H1 (cell line): ENCODE data around the gene ACACA. TPM values are rescaled to one million over a fixed set of nuclear protein-coding genes. Genes with fewer than 3 reads are reported as not detected.

Experiments
- BCL11A ChIP-seq, 2 experiments: IDR thresholded peaks; one replicate each; pipeline ENCODE4 v1.6.1; 2011; ENCODE audit warnings: low read depth in 2 of 2, low read length in 2 of 2, mild to moderate bottlenecking in 2 of 2
- POLR2AphosphoS5 ChIP-seq: IDR thresholded peaks from 2 replicates; pipeline ENCODE4 v1.6.1; 2011; ENCODE audit warnings: low read depth, low read length
- SAP30 ChIP-seq: fragments of 300-600 bp; sonication (generic); IDR thresholded peaks from 2 replicates; pipeline ENCODE4 v1.7.1; 2012; ENCODE audit warnings: low read length, moderate library complexity, mild to moderate bottlenecking, inconsistent platforms; ENCODE audit not compliant: insufficient read depth, insufficient replicate concordance
- polyA plus RNA-seq, 7 experiments: library from polyadenylated mRNA; depleted of rRNA in 3 of 7; stranded (reverse) in 5 of 7; unstranded in 2 of 7; fragments of >200 nt in 5 of 7; fragments of 200-250 nt in 2 of 7; gene quantifications; 1 replicate in 5 of 7; 2 replicates in 1 of 7; 4 replicates in 1 of 7; pipeline versions ENCODE4 v1.2.1 to v1.2.3, GENCODE V29; 2011 to 2013; ENCODE audit warnings: missing spikeins in 2 of 7, mixed read lengths in 2 of 7
- total RNA-seq: library from RNA; stranded (reverse); fragmentation: NEBNext Ultra II Directional; extraction: Animal tissue kit (Norgen Biotek cat#: 25700); gene quantifications from 2 replicates; pipeline ENCODE4 v1.2.1, GENCODE V29; 2021

ACACA gene
- total and polyA plus RNA-seq, 2 of the 8 experiments (the other 6 are each of a cell fraction or from before 2014, with no cell fraction given): 74.0 to 160 TPM

DNA sequence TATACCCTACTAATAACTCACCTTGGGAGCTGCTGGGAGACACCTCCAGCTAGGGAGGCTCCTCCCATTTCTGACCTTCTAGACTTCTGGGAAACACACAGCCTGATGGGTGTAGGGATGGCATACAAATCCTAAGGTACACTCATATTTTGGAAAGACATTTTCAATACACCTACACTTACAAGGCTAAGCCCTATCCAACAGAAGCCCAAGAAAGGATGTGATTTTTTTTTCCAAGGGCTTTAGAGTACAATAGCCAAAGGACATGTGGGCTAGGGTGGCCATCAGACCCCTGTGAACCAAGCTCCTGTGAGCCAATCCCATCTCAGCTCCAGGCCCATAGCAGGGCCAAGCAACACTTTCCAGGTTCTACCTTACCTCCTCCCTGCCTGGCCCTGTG is 313.9 kb downstream of the ACACA start (continued):
- no peak for TF ChIP-seq POLR2AphosphoS5
- no peak for TF ChIP-seq SAP30
- no peak for TF ChIP-seq BCL11A (IDR thresholded peaks at IDR 0.05; ENCODE audit: low read depth in 2 of 2, low read length in 2 of 2)
